GM20000 (cell line): ENCODE measurements around the gene SAMD14.

Experiments used
- DNase-seq: peaks from one replicate; pipeline ENCODE4 v3.0.0; 2012; ENCODE audit warnings: low spot score
- CTCF ChIP-seq: IDR thresholded peaks from 2 replicates; pipeline ENCODE4 v1.5.1; 2012; ENCODE audit warnings: mild to moderate bottlenecking, control low read depth; ENCODE audit errors: extremely low read depth, missing control alignments

Gene SAMD14

DNA sequence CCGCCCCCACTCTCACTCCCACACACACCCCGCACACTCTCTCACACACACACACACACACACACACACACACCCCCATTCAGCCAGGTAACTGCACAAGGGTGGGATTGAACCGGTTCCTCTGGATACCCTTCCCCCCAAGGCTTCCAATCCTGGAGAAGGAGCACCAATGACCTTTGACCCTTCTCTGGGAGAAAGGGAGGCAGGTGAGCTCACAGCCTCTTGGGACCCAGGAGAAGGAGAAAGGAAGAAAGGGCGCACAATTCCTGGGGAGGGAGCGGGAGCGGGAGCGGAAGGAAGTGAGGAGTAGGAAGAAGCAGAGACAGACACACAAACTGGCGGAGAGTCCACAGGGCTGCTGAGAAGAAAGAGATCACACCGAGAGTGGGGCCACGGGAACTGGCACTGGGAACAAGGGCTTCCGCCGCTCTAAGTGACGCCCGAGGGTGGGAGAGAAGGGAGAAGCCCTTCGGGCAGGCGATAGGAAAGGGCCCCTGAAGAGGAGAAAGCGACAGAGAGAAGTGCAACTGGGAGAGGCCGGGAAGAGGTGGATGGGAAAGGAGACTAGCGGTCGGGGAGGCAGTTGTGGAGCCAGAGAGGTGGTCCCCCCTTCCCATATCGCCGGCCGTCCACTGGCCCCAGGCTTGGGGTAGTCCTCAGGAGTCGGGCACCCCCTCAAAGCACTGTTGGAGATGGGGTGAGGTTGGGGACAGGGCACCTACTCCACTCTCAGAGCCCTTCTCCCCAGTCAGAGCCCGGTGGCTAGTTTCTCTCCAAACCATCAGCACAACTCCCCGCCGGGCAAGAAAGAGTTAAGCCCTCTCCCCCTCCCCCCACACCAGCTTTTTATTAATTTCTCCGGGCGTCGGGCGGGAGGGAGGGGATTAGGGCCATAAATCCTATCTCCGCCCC, 1.3 kb downstream of the SAMD14 start:
- no peak for TF ChIP-seq CTCF
- no peak for DNase-seq

GRCh38 chr17:50127697-50128361, 2.1 kb downstream of the SAMD14 start:
- TF ChIP-seq CTCF = no peak
- no peak for DNase-seq

DNA sequence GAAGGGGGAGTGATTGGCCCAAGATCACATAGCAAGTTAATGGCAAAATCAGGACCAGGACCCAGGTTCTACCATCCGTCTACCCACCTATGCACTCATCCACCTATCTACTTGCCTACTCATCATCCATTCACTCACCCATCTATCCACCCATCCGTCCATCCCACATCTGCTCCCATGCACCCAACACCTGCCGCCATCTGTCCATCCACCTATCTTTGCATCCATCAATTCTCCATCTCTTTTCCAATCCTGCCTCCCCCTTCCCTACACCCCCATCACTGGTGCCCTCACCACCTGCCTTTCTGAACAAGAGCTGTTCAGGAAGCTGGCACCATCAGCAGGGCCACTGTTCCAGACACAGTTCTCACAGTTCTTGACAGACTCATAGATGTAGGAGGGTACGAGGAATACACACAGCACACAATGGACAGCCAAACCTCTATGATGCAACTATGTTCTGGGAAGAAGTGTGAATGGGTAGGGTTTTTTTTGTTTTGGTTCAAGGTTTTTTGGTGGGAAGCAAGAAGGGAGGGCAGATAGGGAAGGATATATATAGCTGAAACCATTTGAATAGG, 4.5 kb downstream of the SAMD14 start:
- DNase-seq = no peak
- no peak for TF ChIP-seq CTCF

- no peak for TF ChIP-seq CTCF
- no peak for DNase-seq
Measured at GRCh38 chr17:50123649-50124349, 6.2 kb downstream of the SAMD14 start.

DNA sequence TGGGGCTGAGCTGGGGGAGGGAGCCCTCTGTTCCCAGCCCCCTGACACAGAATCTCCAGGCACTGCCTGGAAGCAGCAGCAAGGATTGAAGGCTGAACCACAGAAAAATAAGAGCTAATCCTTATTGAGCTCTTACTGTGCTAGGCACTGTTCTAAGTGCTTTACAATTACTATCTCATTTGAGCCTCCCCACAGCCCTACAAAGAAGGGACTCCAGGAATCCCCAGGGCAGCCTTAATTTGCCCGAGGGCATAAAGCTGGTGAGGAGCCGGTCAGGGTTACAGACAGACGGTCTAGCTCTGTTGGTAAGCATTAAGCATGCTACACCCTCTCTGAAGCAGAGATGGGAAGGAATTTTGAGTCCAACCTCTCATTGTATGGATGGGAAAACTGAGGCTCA, 7.0 kb downstream of the SAMD14 start:
- TF ChIP-seq CTCF = no peak
- DNase-seq = no peak

GRCh38 chr17:50120475-50121253, 9.3 kb downstream of the SAMD14 start:
- TF ChIP-seq CTCF = no peak
- no peak for DNase-seq
